ENCODE data around the gene LRRC47. TPM values are rescaled to one million over a fixed set of nuclear protein-coding genes. Genes with fewer than 3 reads are reported as not detected.

Gene LRRC47
- total and polyA plus RNA-seq, 2 of the 8 experiments (the other 6 are each of a cell fraction or from before 2014, with no cell fraction given), result 38.3 to 82.4 TPM

DNA sequence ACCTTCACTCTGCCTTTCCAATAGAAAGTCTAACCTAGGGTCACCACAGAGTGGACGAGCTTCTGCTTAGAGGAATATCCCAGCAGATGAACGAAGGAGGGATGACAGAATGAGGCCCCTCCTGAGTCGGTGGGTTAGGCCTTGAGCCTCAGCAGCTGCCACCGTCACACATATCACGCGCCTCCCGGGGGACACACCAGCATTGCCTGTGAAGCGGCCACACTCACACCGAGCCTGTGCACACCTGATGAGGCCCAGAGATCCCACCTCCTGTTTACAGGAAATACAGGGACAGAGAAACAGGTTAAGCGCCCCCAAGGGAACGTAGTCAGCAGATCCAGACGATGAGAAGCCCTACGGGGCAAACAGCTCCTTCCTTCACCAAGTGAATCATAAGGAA, 25.1 kb upstream of the LRRC47 start:
- Histone ChIP-seq H3K56ac (replicated peaks; ENCODE audit: insufficient read length, low read depth, low read length) (no peak overlapping the region), H3K14ac (ENCODE audit: insufficient read length) (no peak overlapping the region), H4K8ac (ENCODE audit: extremely low read depth, insufficient read depth, low read length) (no peak overlapping the region), H3K79me1 (ENCODE audit: low read depth, low read length) (no peaks in the 10 kb centered on the region), H3K9me3 (ENCODE audit: insufficient read depth in 2 of 2, low read depth in 1 of 2, low read length in 1 of 2) (no peaks in the 10 kb centered on the region), H3K4ac (replicated peaks; ENCODE audit: insufficient read length, low read depth, low read length) (no peak overlapping the region), H3K36me3 (ENCODE audit: control insufficient read depth in 2 of 4, insufficient read depth in 4 of 4, low read length in 3 of 4) (peaks cover 0 to 6% (median 0%) of the 10 kb centered on the region in 4 experiments; a peak in 3 of 8 replicates), H3K27ac (ENCODE audit: low read depth, low read length) (no peak overlapping the region), H2BK20ac (ENCODE audit: low read length) (no peak overlapping the region), H2AK5ac (ENCODE audit: low read depth, low read length) (no peak overlapping the region), H3K4me2 (ENCODE audit: insufficient read depth in 1 of 2, low read depth in 2 of 2, low read length in 2 of 2) (no peak overlapping the region), H3K4me3 (ENCODE audit: extremely low read depth in 1 of 4, insufficient read depth in 2 of 4, low read depth in 3 of 4, low read length in 4 of 4) (no peak overlapping the region), H3K79me2 (ENCODE audit: control insufficient read depth in 1 of 2, insufficient read depth in 2 of 2, low read length in 2 of 2) (no peaks in the 10 kb centered on the region), H4K5ac (ENCODE audit: insufficient read length, low read depth, low read length) (no peak overlapping the region), H3K4me1 (replicated peaks in 1 of 4; ENCODE audit: control insufficient read depth in 3 of 4, insufficient read depth in 4 of 4, low read length in 3 of 4) (no peaks in the 10 kb centered on the region; a peak in 1 of 7 replicates), H2BK5ac (ENCODE audit: low read depth, low read length) (no peak overlapping the region), H3K9ac (replicated peaks in 1 of 4; ENCODE audit: extremely low read depth in 1 of 4, low read depth in 3 of 4, low read length in 3 of 4) (no peak overlapping the region), H3K27me3 (replicated peaks in 1 of 4; ENCODE audit: control insufficient read depth in 3 of 4, extremely low read depth in 1 of 4, insufficient read depth in 3 of 4, low read length in 3 of 4) (no peaks in the 10 kb centered on the region), H3K18ac (ENCODE audit: extremely low read depth, low read length) (no peak overlapping the region), H4K20me1 (replicated peaks in 1 of 2; ENCODE audit: control insufficient read depth in 1 of 2, insufficient read depth in 2 of 2, low read length in 2 of 2) (peaks cover 1 to 10% of the 10 kb centered on the region in 2 experiments), H4K91ac (replicated peaks; ENCODE audit: insufficient read length, low read length) (no peak overlapping the region), H3K23ac (ENCODE audit: insufficient read length) (no peak overlapping the region), H2BK15ac (ENCODE audit: low read length) (no peak overlapping the region), H2AFZ (ENCODE audit: low read length) (no peak overlapping the region), H2BK120ac (replicated peaks; ENCODE audit: low read depth, low read length) (no peak overlapping the region), H3K23me2 (ENCODE audit: low read depth, low read length) (no peaks in the 10 kb centered on the region), H2BK12ac (ENCODE audit: low read depth, low read length) (no peak overlapping the region)
- WGBS, 2 experiments (ENCODE audit: extremely low coverage in 1 of 2, insufficient coverage in 1 of 2, insufficient read length in 1 of 2, insufficient replicate concordance in 2 of 2, low coverage in 1 of 2, low lambda C conversion rate in 2 of 2, missing lambda C conversion rate in 1 of 2), result 94% methylated on average over 13 of the region's 13 CpGs; no CpG with 5 or more reads in 1 of the 2 experiments
- DNase-seq (ENCODE audit: low read depth in 1 of 2, low spot score in 2 of 2), result no peak
- POLR2A ChIA-PET (ENCODE audit: partially characterized antibody), result interaction anchor here (0.5 to 1.5 kb wide), 4 partner anchors 11 to 303 kb away, joined by 3 to 4 read pairs (median 3); no protein-coding TSS in a partner anchor
- TF ChIP-seq RAD21 (IDR thresholded peaks at IDR 0.05 in 1 of 2, conservative IDR thresholded peaks at IDR 0.05 in 1 of 2; ENCODE audit: low read depth in 2 of 2, low read length in 2 of 2) (no peak), RBBP5 (IDR thresholded peaks at IDR 0.05; ENCODE audit: borderline replicate concordance, low read depth, low read length) (no peak), TAF7 (optimal IDR thresholded peaks at IDR 0.05; ENCODE audit: borderline replicate concordance, low read depth, low read length) (no peak), KDM5A (IDR thresholded peaks at IDR 0.05; ENCODE audit: low read length) (no peak), POLR2AphosphoS5 (IDR thresholded peaks at IDR 0.05; ENCODE audit: low read depth, low read length) (no peak), CREB1 (IDR thresholded peaks at IDR 0.05) (no peak), CTBP2 (IDR thresholded peaks at IDR 0.05; ENCODE audit: borderline replicate concordance, insufficient read depth, insufficient read length, low read length) (no peak), SUZ12 (IDR thresholded peaks at IDR 0.05; ENCODE audit: low read length) (no peak), MAFK (IDR thresholded peaks at IDR 0.05; ENCODE audit: low read depth, low read length) (no peak), TCF12 (IDR thresholded peaks at IDR 0.05; ENCODE audit: low read depth, low read length) (no peak)
- FAIRE-seq, result no peak
- CTCF ChIA-PET (ENCODE audit: partially characterized antibody), result interaction anchor here (0.6 to 1.8 kb wide), 6 partner anchors 10 to 86 kb away, joined by 3 to 8 read pairs (median 3); no protein-coding TSS in a partner anchor

All from H1 (cell line).